Natural killer cell (primary cell): ENCODE data around the gene BLOC1S1. TPM values are rescaled to one million over a fixed set of nuclear protein-coding genes. Genes with fewer than 3 reads are reported as not detected.
A peak's percentile ranks its signal among the peaks of the same experiment; 100 is the strongest.

ENCODE experiments used
- ATAC-seq, 3 donors: fragments of 150-1000 bp in 2 of 3; fragments of 200-7000 bp in 1 of 3; cut with Tn5 transposase; 1 replicate in 1 of 3; 2 replicates in 2 of 3; pipeline ENCODE4 v1.10.0; 2021; ENCODE audit warnings: mild to moderate bottlenecking in 2 of 3, moderate library complexity in 2 of 3
- DNase-seq, 2 donors: peaks; one replicate each; pipeline versions ENCODE4 v3.0.0 to v3.0.0-alpha.2; 2013 to 2021; ENCODE audit warnings: mixed read lengths in 1 of 2
- H3K27ac ChIP-seq: one replicate; pipeline ENCODE4 v1.5.1; 2013; ENCODE audit warnings: mild to moderate bottlenecking, low read length
- H3K27me3 ChIP-seq: one replicate; pipeline ENCODE4 v1.6.1; 2013; ENCODE audit warnings: low read length; ENCODE audit not compliant: control insufficient read depth, insufficient read depth
- H3K36me3 ChIP-seq: one replicate; pipeline ENCODE4 v1.6.1; 2013; ENCODE audit warnings: low read length; ENCODE audit not compliant: control insufficient read depth, insufficient read depth
- H3K4me1 ChIP-seq: one replicate; pipeline ENCODE4 v1.6.1; 2013; ENCODE audit warnings: low read length; ENCODE audit not compliant: control insufficient read depth, insufficient read depth
- H3K4me3 ChIP-seq: one replicate; pipeline ENCODE4 v1.5.1; 2013; ENCODE audit warnings: low read length
- H3K9me3 ChIP-seq: one replicate; pipeline ENCODE4 v1.6.1; 2013; ENCODE audit warnings: low read length; ENCODE audit not compliant: control insufficient read depth, insufficient read depth
- H3K27ac Mint-ChIP-seq, 2 donors: one replicate each; pipeline ENCODE4 v1.8.0; 2022; ENCODE audit warnings: mild to moderate bottlenecking in 2 of 2, mixed read lengths in 2 of 2, moderate library complexity in 1 of 2
- H3K27me3 Mint-ChIP-seq, 2 donors: one replicate each; pipeline ENCODE4 v1.8.0; 2022; ENCODE audit warnings: low read depth in 2 of 2, mixed read lengths in 2 of 2
- H3K36me3 Mint-ChIP-seq: one replicate; pipeline ENCODE4 v1.8.0; 2022; ENCODE audit warnings: mixed read lengths
- H3K4me1 Mint-ChIP-seq, 2 donors: one replicate each; pipeline ENCODE4 v1.8.0; 2022; ENCODE audit warnings: mixed read lengths in 2 of 2
- H3K4me3 Mint-ChIP-seq: one replicate; pipeline ENCODE4 v1.8.0; 2022; ENCODE audit warnings: mild to moderate bottlenecking, moderate library complexity, mixed read lengths
- H3K9me3 Mint-ChIP-seq, 2 donors: one replicate each; pipeline ENCODE4 v1.8.0; 2022; ENCODE audit warnings: mixed read lengths in 2 of 2
- WGBS: methylation state at CpG from one replicate; pipeline ENCODE4 v1.1.7; 2013; ENCODE audit warnings: missing lambda C conversion rate; ENCODE audit not compliant: insufficient coverage; 5-methylcytosine and 5-hydroxymethylcytosine counted together
- intact Hi-C: fragments of 100-400 bp; cut with micrococcal nuclease; formaldehyde crosslinking; loops from one replicate; pipeline ENCODE4 v1.14.2; 2022
- total RNA-seq, 4 donors: library from RNA; stranded (reverse); fragments of 120-200 nt in 1 of 4; gene quantifications; one replicate each; pipeline versions ENCODE4 v1.2.3 to v1.2.4, GENCODE V29; 2013 to 2022
- TF ChIP-seq, protein P1 (sequence below): fragments of 200-600 bp; IDR thresholded peaks from one replicate; pipeline ENCODE4 v1.8.0; 2022; ENCODE audit warnings: antibody characterized with exemption

BLOC1S1 gene
- total RNA-seq, 3 donors from 2014 or later (not counting 1 experiment from before 2014, with no cell fraction given), result 75.8 to 83.7 (median 81.0) TPM

DNA sequence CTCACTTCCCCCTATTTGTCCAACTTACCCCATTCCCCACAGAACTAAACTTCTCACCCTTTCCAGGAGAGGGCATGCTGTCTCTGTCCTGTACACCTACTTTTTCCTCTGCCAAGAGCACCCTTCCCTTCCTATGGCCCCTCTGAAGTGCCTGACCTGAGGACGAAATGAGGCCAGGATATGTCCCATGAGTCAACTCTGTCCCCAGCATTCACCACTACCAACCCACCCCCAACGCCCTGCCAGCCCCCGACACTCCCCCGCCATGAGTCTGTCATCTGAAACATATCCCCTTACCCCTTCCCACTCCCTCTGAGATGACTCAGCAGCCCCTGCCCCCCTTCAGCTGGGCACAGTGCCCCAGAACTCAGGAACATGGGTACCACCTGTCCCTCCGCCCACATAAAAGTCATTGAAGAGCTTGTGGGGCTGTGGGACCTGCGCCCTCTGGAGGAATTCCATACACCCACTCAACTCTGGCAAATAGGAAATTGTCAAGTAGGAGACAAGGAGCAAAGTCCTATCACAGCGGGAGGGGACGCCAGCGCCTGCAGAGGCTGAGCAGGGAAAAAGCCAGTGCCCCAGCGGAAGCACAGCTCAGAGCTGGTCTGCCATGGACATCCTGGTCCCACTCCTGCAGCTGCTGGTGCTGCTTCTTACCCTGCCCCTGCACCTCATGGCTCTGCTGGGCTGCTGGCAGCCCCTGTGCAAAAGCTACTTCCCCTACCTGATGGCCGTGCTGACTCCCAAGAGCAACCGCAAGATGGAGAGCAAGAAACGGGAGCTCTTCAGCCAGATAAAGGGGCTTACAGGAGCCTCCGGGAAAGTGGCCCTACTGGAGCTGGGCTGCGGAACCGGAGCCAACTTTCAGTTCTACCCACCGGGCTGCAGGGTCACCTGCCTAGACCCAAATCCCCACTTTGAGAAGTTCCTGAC, 34.4 kb upstream of the BLOC1S1 start:
- no peak overlapping the region for H3K4me3 ChIP-seq
- TF ChIP-seq, protein P1, sequence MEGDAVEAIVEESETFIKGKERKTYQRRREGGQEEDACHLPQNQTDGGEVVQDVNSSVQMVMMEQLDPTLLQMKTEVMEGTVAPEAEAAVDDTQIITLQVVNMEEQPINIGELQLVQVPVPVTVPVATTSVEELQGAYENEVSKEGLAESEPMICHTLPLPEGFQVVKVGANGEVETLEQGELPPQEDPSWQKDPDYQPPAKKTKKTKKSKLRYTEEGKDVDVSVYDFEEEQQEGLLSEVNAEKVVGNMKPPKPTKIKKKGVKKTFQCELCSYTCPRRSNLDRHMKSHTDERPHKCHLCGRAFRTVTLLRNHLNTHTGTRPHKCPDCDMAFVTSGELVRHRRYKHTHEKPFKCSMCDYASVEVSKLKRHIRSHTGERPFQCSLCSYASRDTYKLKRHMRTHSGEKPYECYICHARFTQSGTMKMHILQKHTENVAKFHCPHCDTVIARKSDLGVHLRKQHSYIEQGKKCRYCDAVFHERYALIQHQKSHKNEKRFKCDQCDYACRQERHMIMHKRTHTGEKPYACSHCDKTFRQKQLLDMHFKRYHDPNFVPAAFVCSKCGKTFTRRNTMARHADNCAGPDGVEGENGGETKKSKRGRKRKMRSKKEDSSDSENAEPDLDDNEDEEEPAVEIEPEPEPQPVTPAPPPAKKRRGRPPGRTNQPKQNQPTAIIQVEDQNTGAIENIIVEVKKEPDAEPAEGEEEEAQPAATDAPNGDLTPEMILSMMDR, result no peak
- H3K36me3 ChIP-seq, result no peaks in the 10 kb centered on the region
- peaks cover 0 to 11% of the 10 kb centered on the region in 2 donors for H3K4me1 Mint-ChIP-seq
- H3K4me3 Mint-ChIP-seq, result no peak overlapping the region
- ATAC-seq (peak in 1 of 3 donors; percentile 48), DNase-seq (peak in 1 of 2 donors; percentile 13)
- no peaks in the 10 kb centered on the region for H3K9me3 ChIP-seq
- H3K27ac ChIP-seq, result no peak overlapping the region
- H3K27me3 ChIP-seq, result peaks cover 3% of the 10 kb centered on the region
- H3K27me3 Mint-ChIP-seq, result peaks cover 21% of the 10 kb centered on the region in 2 donors
- no peak overlapping the region for H3K27ac Mint-ChIP-seq
- H3K36me3 Mint-ChIP-seq, result no peaks in the 10 kb centered on the region
- intact Hi-C loops, result no loop called here
- H3K9me3 Mint-ChIP-seq, result no peaks in the 10 kb centered on the region
- WGBS, result 13% methylated on average over 17 of the region's 17 CpGs
- H3K4me1 ChIP-seq, result peaks cover 14% of the 10 kb centered on the region

DNA sequence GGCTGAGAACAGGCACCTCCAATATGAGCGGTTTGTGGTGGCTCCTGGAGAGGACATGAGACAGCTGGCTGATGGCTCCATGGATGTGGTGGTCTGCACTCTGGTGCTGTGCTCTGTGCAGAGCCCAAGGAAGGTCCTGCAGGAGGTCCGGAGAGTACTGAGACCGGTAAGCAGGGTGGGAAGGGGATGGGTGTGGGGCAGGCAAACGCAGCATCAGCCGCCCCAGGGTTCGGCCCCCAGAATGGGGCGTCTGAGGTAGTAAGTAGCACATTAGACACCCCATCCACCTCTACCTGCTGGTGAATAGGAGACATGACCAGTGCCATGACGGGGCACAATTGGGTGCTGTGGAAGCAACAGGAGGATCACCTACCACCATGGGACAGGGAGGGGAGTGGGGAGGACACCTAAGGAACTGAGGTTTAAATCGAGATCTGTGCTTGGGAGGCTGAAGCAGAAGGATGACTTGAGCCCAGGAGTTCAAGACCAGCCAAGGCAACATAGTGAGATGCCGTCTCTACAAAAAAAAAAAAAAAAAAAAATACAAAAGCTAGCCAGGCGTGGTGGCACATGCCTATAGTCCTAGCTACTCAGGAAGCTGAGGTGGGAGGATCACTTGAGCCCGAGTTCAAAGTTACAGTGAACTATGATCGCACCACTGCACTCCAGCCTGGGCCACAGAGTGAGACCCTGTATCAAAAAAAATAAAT, 33.6 kb upstream of the BLOC1S1 start:
- ATAC-seq, result no peak
- Mint-ChIP-seq H3K9me3 (no peaks in the 10 kb centered on the region), H3K27ac (no peak overlapping the region), H3K27me3 (peaks cover 21% of the 10 kb centered on the region in 2 donors), H3K4me1 (peaks cover 0 to 11% of the 10 kb centered on the region in 2 donors), H3K4me3 (no peak overlapping the region), H3K36me3 (no peaks in the 10 kb centered on the region)
- TF ChIP-seq, protein P1, result no peak
- Histone ChIP-seq H3K4me1 (peaks cover 14% of the 10 kb centered on the region), H3K4me3 (no peak overlapping the region), H3K27me3 (peaks cover 3% of the 10 kb centered on the region), H3K36me3 (no peaks in the 10 kb centered on the region), H3K27ac (no peak overlapping the region), H3K9me3 (no peaks in the 10 kb centered on the region)
- DNase-seq, result no peak
- 72% methylated on average over 9 of the region's 13 CpGs for WGBS
- intact Hi-C loops, result no loop called here

DNA sequence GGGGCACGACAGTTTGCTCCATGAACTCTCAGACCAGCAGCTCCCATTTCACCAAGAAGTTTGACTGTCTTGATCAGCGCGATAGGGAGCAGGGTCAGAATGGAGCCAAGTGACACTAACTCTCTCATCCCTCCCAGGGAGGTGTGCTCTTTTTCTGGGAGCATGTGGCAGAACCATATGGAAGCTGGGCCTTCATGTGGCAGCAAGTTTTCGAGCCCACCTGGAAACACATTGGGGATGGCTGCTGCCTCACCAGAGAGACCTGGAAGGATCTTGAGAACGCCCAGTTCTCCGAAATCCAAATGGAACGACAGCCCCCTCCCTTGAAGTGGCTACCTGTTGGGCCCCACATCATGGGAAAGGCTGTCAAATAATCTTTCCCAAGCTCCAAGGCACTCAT, 32.2 kb upstream of the BLOC1S1 start:
- intact Hi-C loops, result no loop called here
- Histone ChIP-seq H3K36me3 (no peaks in the 10 kb centered on the region), H3K4me1 (peaks cover 22% of the 10 kb centered on the region), H3K4me3 (no peak overlapping the region), H3K9me3 (no peaks in the 10 kb centered on the region), H3K27ac (no peak overlapping the region), H3K27me3 (peaks cover 3% of the 10 kb centered on the region)
- Mint-ChIP-seq H3K4me3 (no peak overlapping the region), H3K27me3 (peaks cover 21% of the 10 kb centered on the region in 2 donors), H3K27ac (no peak overlapping the region), H3K36me3 (no peaks in the 10 kb centered on the region), H3K9me3 (no peaks in the 10 kb centered on the region), H3K4me1 (peaks cover 0 to 17% of the 10 kb centered on the region in 2 donors)
- DNase-seq (no peak), ATAC-seq (no peak)
- TF ChIP-seq, protein P1, result no peak
- WGBS, result 94% methylated on average over 7 of the region's 7 CpGs
